Stimulated activated naive CD8-positive, alpha-beta T cell treated with anti-CD3 and anti-CD28 coated beads, Interleukin-15, amount 100 ng/mL, for 72 hours (primary cell): ENCODE results near the gene TMEM17.

ENCODE experiments used
- ATAC-seq: fragments of 150-1000 bp; cut with Tn5 transposase; 2 replicates; pipeline ENCODE4 v1.10.0; 2021; ENCODE audit warnings: mild to moderate bottlenecking, moderate library complexity
- DNase-seq, 2 donors: peaks; one replicate each; pipeline ENCODE4 v3.0.0; 2021 to 2022
- H3K27ac Mint-ChIP-seq, 2 donors: one replicate each; pipeline ENCODE4 v1.8.0; 2022; ENCODE audit warnings: mild to moderate bottlenecking in 2 of 2, mixed read lengths in 2 of 2, moderate library complexity in 2 of 2
- H3K27me3 Mint-ChIP-seq: one replicate; pipeline ENCODE4 v1.8.0; 2022; ENCODE audit warnings: mixed read lengths
- H3K4me1 Mint-ChIP-seq: one replicate; pipeline ENCODE4 v1.8.0; 2022; ENCODE audit warnings: mild to moderate bottlenecking, mixed read lengths
- H3K4me3 Mint-ChIP-seq, 2 donors: one replicate each; pipeline ENCODE4 v1.8.0; 2022; ENCODE audit warnings: mild to moderate bottlenecking in 2 of 2, mixed read lengths in 2 of 2, moderate library complexity in 1 of 2
- H3K9me3 Mint-ChIP-seq, 2 donors: one replicate each; pipeline ENCODE4 v1.8.0; 2022; ENCODE audit warnings: mixed read lengths in 2 of 2

Gene TMEM17

DNA sequence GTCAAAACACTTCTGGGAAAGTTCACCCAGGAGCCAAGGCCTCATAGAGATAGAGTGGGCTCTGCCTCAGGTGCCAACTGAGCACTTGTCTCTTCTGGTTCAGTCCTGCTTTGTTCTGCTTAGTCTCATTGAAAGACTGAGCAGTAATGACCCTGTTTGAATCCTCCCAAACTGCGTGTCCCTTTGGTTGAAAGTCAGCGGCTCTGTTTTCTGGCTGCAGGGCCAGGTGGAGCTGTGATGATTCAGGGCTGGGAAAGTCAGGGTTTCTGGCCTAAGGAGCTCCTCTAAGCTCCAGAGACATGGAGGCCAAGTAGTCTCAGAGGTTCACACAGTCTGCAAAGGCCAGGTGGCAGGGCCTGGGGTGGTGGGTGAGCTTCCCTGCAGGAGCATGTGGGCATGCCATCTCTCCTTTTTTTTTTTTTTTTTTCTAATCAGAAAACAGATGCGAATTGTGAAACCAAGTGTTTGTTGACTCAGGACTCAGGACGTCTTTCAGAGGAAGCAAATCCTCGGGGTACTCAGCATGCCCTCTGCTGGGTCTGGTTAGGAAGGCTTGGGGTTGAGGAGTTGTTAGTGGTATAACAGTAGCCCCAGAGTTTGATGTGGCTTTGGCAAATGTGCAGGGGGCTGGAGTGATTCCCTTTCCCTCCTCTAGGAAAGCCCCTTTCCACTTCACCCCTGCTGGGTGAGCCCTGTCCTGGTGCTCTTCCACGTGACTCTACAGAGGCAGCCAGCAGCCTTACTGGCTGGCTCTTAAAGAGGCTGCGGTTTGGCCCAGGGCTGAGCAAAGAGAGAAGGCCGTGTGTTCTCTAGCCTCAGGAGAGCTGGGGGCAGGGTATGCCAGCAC is 38.3 kb downstream of the TMEM17 start:
- DNase-seq = no peak
- Mint-ChIP-seq H3K4me3 (no peak overlapping the region), H3K4me1 (peaks cover 5% of the 10 kb centered on the region), H3K27me3 (no peaks in the 10 kb centered on the region), H3K9me3 (no peaks in the 10 kb centered on the region), H3K27ac (peak overlapping the region in 1 of 2 donors; percentile 31)
- peak; percentile 38 for ATAC-seq

- Mint-ChIP-seq H3K4me1 (peaks cover 5% of the 10 kb centered on the region), H3K4me3 (no peak overlapping the region), H3K27ac (no peak overlapping the region), H3K9me3 (no peaks in the 10 kb centered on the region), H3K27me3 (no peaks in the 10 kb centered on the region)
- DNase-seq = no peak
- no peak for ATAC-seq
Measured at GRCh38 chr2:62467100-62467474, 38.9 kb downstream of the TMEM17 start.

GRCh38 chr2:62466503-62466854 is 39.5 kb downstream of the TMEM17 start:
- ATAC-seq (no peak), DNase-seq (no peak)
- Mint-ChIP-seq H3K9me3 (no peaks in the 10 kb centered on the region), H3K27me3 (no peaks in the 10 kb centered on the region), H3K4me3 (no peak overlapping the region), H3K27ac (peak overlapping the region in 1 of 2 donors; percentile 89), H3K4me1 (peaks cover 5% of the 10 kb centered on the region)

- peaks cover 5% of the 10 kb centered on the region for H3K4me1 Mint-ChIP-seq
- H3K4me3 Mint-ChIP-seq = no peak overlapping the region
- ATAC-seq (no peak), DNase-seq (no peak)
- no peaks in the 10 kb centered on the region for H3K27me3 Mint-ChIP-seq
- no peak overlapping the region for H3K27ac Mint-ChIP-seq
- no peaks in the 10 kb centered on the region for H3K9me3 Mint-ChIP-seq
Measured at GRCh38 chr2:62465741-62466502, 40.1 kb downstream of the TMEM17 start.

GRCh38 chr2:62465039-62465740 is 40.8 kb downstream of the TMEM17 start:
- H3K4me1 Mint-ChIP-seq = peaks cover 5% of the 10 kb centered on the region
- ATAC-seq = no peak
- no peak overlapping the region for H3K4me3 Mint-ChIP-seq
- no peak for DNase-seq
- H3K27ac Mint-ChIP-seq = no peak overlapping the region
- no peaks in the 10 kb centered on the region for H3K9me3 Mint-ChIP-seq
- H3K27me3 Mint-ChIP-seq = no peaks in the 10 kb centered on the region

- DNase-seq = no peak
- H3K27ac Mint-ChIP-seq = no peak overlapping the region
- H3K27me3 Mint-ChIP-seq = no peaks in the 10 kb centered on the region
- peaks cover 5% of the 10 kb centered on the region for H3K4me1 Mint-ChIP-seq
- no peaks in the 10 kb centered on the region for H3K9me3 Mint-ChIP-seq
- H3K4me3 Mint-ChIP-seq = no peak overlapping the region
- no peak for ATAC-seq
Measured at GRCh38 chr2:62464221-62465007, 41.6 kb downstream of the TMEM17 start.

- DNase-seq (no peak), ATAC-seq (peak; percentile 33)
- Mint-ChIP-seq H3K27ac (peak overlapping the region in 1 of 2 donors; percentile 20), H3K9me3 (no peaks in the 10 kb centered on the region), H3K4me3 (no peak overlapping the region), H3K4me1 (no peaks in the 10 kb centered on the region), H3K27me3 (peaks cover 5% of the 10 kb centered on the region)
Measured at GRCh38 chr2:62462211-62462610, 43.8 kb downstream of the TMEM17 start.

DNA sequence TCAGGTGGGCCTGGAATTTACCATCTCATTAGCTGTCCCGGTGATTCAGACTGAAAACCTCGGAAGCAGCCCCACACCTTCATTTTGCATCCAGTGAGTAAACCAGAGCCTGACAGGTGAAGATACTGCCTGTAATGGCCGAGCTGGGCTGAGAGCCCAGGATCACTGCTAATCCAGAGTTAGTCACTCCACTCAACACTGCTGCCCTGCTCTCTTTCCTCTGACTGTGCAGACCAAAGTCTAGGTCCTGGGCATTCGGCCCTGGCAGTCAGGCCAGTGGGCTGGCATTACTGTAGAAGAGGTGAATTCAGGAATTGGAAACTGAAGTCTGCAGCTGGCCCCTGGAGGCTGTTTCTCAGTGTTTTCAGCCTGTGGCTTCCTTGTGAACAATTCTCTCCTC is 44.3 kb downstream of the TMEM17 start:
- H3K4me3 Mint-ChIP-seq = no peak overlapping the region
- H3K27me3 Mint-ChIP-seq = peaks cover 9% of the 10 kb centered on the region
- no peak for ATAC-seq
- DNase-seq = no peak
- no peaks in the 10 kb centered on the region for H3K4me1 Mint-ChIP-seq
- no peak overlapping the region for H3K27ac Mint-ChIP-seq
- H3K9me3 Mint-ChIP-seq = no peaks in the 10 kb centered on the region

DNA sequence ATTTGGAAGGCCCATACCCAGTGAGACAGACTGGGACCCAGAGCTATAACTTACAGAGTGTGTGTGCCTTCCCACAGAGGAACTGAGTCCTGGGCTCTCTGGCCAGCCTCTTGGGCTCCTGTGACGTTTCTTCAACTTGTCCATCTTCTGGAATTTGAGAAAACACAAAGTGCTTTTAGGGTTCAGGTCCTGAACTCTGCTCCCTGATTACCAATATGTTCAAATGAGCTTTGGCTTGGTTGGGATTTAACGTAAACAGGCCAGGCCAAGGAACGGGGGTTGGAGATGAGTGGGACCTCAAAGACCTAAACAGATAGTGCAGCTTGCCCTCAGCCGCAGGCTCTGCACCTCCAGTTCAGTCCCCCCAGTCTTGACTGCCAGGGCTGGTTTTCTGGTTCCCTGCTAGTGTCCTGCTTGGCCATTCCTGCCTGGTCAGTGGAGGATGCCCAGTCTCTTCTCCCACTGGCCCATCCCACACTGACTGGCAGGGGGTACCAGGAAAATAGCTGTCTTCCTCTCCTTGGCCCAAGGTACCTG is 44.9 kb downstream of the TMEM17 start:
- H3K4me1 Mint-ChIP-seq = no peaks in the 10 kb centered on the region
- no peak for DNase-seq
- no peaks in the 10 kb centered on the region for H3K9me3 Mint-ChIP-seq
- ATAC-seq = no peak
- no peak overlapping the region for H3K27ac Mint-ChIP-seq
- no peak overlapping the region for H3K4me3 Mint-ChIP-seq
- H3K27me3 Mint-ChIP-seq = peaks cover 15% of the 10 kb centered on the region

GRCh38 chr2:62460175-62460574 is 45.8 kb downstream of the TMEM17 start:
- H3K4me3 Mint-ChIP-seq = no peak overlapping the region
- no peak overlapping the region for H3K27ac Mint-ChIP-seq
- DNase-seq (no peak), ATAC-seq (no peak)
- H3K4me1 Mint-ChIP-seq = no peaks in the 10 kb centered on the region
- H3K27me3 Mint-ChIP-seq = peaks cover 24% of the 10 kb centered on the region
- no peaks in the 10 kb centered on the region for H3K9me3 Mint-ChIP-seq

- Mint-ChIP-seq H3K9me3 (no peaks in the 10 kb centered on the region), H3K27ac (no peak overlapping the region), H3K4me3 (no peak overlapping the region), H3K4me1 (no peaks in the 10 kb centered on the region), H3K27me3 (peaks cover 25% of the 10 kb centered on the region)
- DNase-seq (no peak), ATAC-seq (no peak)
Measured at GRCh38 chr2:62459672-62460071, 46.3 kb downstream of the TMEM17 start.

DNA sequence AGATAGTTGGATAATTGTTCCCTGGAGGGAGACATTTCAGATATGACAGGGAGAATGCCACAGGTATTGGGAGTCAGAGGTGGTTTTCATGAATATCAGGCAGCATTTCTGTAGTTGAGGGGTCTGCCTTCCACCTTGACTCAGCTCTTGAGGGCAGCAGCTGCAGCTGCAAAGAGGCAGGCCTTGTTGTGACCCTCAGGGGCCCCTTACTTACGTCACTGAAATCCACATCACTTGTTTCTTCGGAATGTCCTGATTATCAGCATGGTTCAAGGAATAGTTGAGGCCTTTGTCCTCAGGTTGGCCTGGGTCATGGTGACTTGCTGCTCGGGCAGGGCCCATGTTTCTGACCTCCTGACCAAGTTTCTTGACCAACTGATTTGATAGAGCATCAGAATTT is 46.9 kb downstream of the TMEM17 start:
- Mint-ChIP-seq H3K9me3 (no peaks in the 10 kb centered on the region), H3K27me3 (peaks cover 25% of the 10 kb centered on the region), H3K4me1 (no peaks in the 10 kb centered on the region), H3K27ac (no peak overlapping the region), H3K4me3 (no peak overlapping the region)
- ATAC-seq (no peak), DNase-seq (no peak)

DNA sequence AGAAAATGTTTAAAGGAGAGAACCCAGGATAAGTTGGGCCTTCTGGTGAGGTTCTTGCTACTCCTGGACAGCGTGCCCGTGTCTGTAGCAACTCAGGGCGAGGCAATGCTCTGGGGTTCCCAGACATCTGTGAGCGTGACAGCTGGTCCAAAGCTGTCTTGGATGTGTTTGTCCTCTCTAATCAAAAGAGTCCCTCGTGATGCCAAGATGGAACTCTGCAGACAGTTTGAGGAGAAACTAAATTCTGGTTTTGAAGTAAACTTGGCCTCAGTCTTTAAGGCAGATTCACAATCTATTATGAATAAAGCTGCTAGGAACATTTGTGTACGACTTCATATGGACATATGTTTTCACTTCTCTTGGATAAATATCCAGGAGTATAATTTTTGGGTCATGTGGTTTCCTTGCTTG is 47.3 kb downstream of the TMEM17 start:
- Mint-ChIP-seq H3K4me3 (no peak overlapping the region), H3K9me3 (no peaks in the 10 kb centered on the region), H3K27me3 (peaks cover 25% of the 10 kb centered on the region), H3K4me1 (no peaks in the 10 kb centered on the region), H3K27ac (no peak overlapping the region)
- no peak for DNase-seq
- ATAC-seq = no peak

GRCh38 chr2:62458206-62458641 is 47.8 kb downstream of the TMEM17 start:
- Mint-ChIP-seq H3K9me3 (no peaks in the 10 kb centered on the region), H3K27ac (no peak overlapping the region), H3K27me3 (peaks cover 25% of the 10 kb centered on the region), H3K4me1 (no peaks in the 10 kb centered on the region), H3K4me3 (no peak overlapping the region)
- DNase-seq (no peak), ATAC-seq (no peak)

DNA sequence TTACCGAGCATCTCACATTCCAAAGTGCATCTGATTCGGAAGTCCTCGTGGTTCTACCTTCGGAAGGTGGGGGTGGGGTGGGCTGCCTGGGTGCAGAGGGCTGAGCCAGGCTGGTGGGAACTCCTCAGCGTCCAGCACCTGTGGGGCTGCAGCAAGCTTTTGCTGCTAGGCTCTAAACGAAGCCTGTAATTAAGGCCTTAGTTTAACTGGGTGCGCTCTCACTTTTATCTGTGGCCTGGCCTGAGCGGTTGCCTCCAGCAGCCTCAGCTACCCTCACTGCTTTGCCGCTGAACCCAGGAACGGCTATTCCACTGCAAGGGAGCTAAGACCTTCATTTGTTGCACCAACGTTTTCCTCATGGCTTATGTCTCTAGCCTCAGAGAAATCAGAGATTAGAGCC is 48.4 kb downstream of the TMEM17 start:
- no peak for ATAC-seq
- peaks cover 25% of the 10 kb centered on the region for H3K27me3 Mint-ChIP-seq
- no peaks in the 10 kb centered on the region for H3K4me1 Mint-ChIP-seq

More for the DNA sequence above, 48.4 kb downstream of the TMEM17 start:
- no peak for DNase-seq
- Mint-ChIP-seq H3K27ac (no peak overlapping the region), H3K4me3 (peak overlapping the region; percentile 51 to 52), H3K9me3 (no peaks in the 10 kb centered on the region)
